CD14-positive monocyte (primary cell): ENCODE data around the gene SCN4B. TPM values are rescaled to one million over a fixed set of nuclear protein-coding genes. Genes with fewer than 3 reads are reported as not detected.

Source experiments
- DNase-seq, 3 donors: peaks; one replicate each; pipeline ENCODE4 v3.0.0-alpha.2; 2011 to 2022
- H2AFZ ChIP-seq: 2 replicates; pipeline ENCODE4 v1.6.0; 2012; ENCODE audit warnings: mild to moderate bottlenecking, low read depth, low read length, inconsistent platforms; ENCODE audit not compliant: insufficient read depth, poor library complexity, severe bottlenecking
- H3K27ac ChIP-seq, 2 donors: 1 replicate in 1 of 2; 2 replicates in 1 of 2; pipeline ENCODE4 v1.5.1; 2012 to 2013; ENCODE audit warnings: low read length in 2 of 2, control low read depth in 1 of 2, inconsistent platforms in 1 of 2, low read depth in 1 of 2, mild to moderate bottlenecking in 1 of 2
- H3K27me3 ChIP-seq, 2 donors: one replicate each; pipeline versions ENCODE4 v1.6.0 to v1.6.1; 2011 to 2013; ENCODE audit warnings: low read length in 2 of 2; ENCODE audit not compliant: control insufficient read depth in 2 of 2, insufficient read depth in 2 of 2
- H3K36me3 ChIP-seq, 2 donors: replicated peaks in 1 of 2; 1 replicate in 1 of 2; 2 replicates in 1 of 2; pipeline versions ENCODE4 v1.5.1 to v1.6.1; 2012 to 2013; ENCODE audit warnings: low read length in 2 of 2, control low read depth in 1 of 2, inconsistent platforms in 1 of 2, mild to moderate bottlenecking in 1 of 2; ENCODE audit not compliant: insufficient read depth in 2 of 2, control insufficient read depth in 1 of 2
- H3K4me1 ChIP-seq, 2 donors: 1 replicate in 1 of 2; 2 replicates in 1 of 2; pipeline versions ENCODE4 v1.5.1 to v1.6.1; 2012 to 2013; ENCODE audit warnings: low read length in 2 of 2, control low read depth in 1 of 2, inconsistent platforms in 1 of 2, mild to moderate bottlenecking in 1 of 2, moderate library complexity in 1 of 2; ENCODE audit not compliant: insufficient read depth in 2 of 2, control insufficient read depth in 1 of 2
- H3K4me2 ChIP-seq: replicated peaks from 2 replicates; pipeline ENCODE3; 2012; ENCODE audit warnings: low read length, moderate library complexity, mild to moderate bottlenecking; ENCODE audit not compliant: poor library complexity, severe bottlenecking; ENCODE audit errors: extremely low read depth
- H3K4me3 ChIP-seq, 3 experiments: fragments of 200-600 bp in 1 of 3; sonication (generic) in 1 of 3; replicated peaks in 1 of 3; 1 replicate in 2 of 3; 2 replicates in 1 of 3; pipeline ENCODE4 v1.5.1; 2011 to 2013; ENCODE audit warnings: low read length in 3 of 3, mild to moderate bottlenecking in 3 of 3, control low read depth in 2 of 3, low read depth in 2 of 3, inconsistent platforms in 1 of 3, moderate library complexity in 1 of 3
- H3K79me2 ChIP-seq: 2 replicates; pipeline ENCODE4 v1.6.0; 2012; ENCODE audit warnings: mild to moderate bottlenecking, control low read depth, inconsistent platforms, low read length, moderate library complexity; ENCODE audit not compliant: insufficient read depth
- H3K9ac ChIP-seq: 2 replicates; pipeline ENCODE4 v1.6.0; 2017; ENCODE audit warnings: low read length, mild to moderate bottlenecking; ENCODE audit not compliant: insufficient read depth, poor library complexity, severe bottlenecking
- H3K9me3 ChIP-seq, 2 donors: replicated peaks in 1 of 2; 1 replicate in 1 of 2; 2 replicates in 1 of 2; pipeline versions ENCODE4 v1.5.1 to v1.6.1; 2012 to 2013; ENCODE audit warnings: low read length in 2 of 2, control low read depth in 1 of 2; ENCODE audit not compliant: control insufficient read depth in 1 of 2, insufficient read depth in 1 of 2
- H4K20me1 ChIP-seq: 2 replicates; pipeline ENCODE4 v1.6.0; 2012; ENCODE audit warnings: mild to moderate bottlenecking, low read length, control low read depth, moderate library complexity; ENCODE audit not compliant: insufficient read depth
- H3K27ac Mint-ChIP-seq, 7 donors: one replicate each; pipeline ENCODE4 v1.8.0; 2020; ENCODE audit warnings: mild to moderate bottlenecking in 7 of 7, mixed read lengths in 7 of 7, moderate library complexity in 6 of 7, inconsistent platforms in 2 of 7
- H3K27me3 Mint-ChIP-seq, 3 donors: one replicate each; pipeline ENCODE4 v1.8.0; 2021 to 2022; ENCODE audit warnings: low read depth in 3 of 3, mild to moderate bottlenecking in 3 of 3, mixed read lengths in 3 of 3, moderate library complexity in 3 of 3, inconsistent platforms in 1 of 3
- H3K36me3 Mint-ChIP-seq, 2 donors: one replicate each; pipeline ENCODE4 v1.8.0; 2020; ENCODE audit warnings: mixed read lengths in 2 of 2, inconsistent platforms in 1 of 2, mild to moderate bottlenecking in 1 of 2
- H3K4me1 Mint-ChIP-seq: one replicate; pipeline ENCODE4 v1.8.0; 2020; ENCODE audit warnings: mild to moderate bottlenecking, mixed read lengths
- H3K4me3 Mint-ChIP-seq, 2 donors: one replicate each; pipeline ENCODE4 v1.8.0; 2020; ENCODE audit warnings: mild to moderate bottlenecking in 2 of 2, mixed read lengths in 2 of 2, moderate library complexity in 1 of 2
- H3K9me3 Mint-ChIP-seq, 7 donors: one replicate each; pipeline ENCODE4 v1.8.0; 2020 to 2022; ENCODE audit warnings: mixed read lengths in 7 of 7, mild to moderate bottlenecking in 6 of 7, moderate library complexity in 6 of 7, inconsistent platforms in 2 of 7
- WGBS: methylation state at CpG from one replicate; pipeline ENCODE4 v1.1.5; 2013; ENCODE audit warnings: missing lambda C conversion rate; ENCODE audit not compliant: insufficient coverage; 5-methylcytosine and 5-hydroxymethylcytosine counted together
- intact Hi-C, 2 donors: fragments of 100-400 bp; cut with micrococcal nuclease; formaldehyde crosslinking; loops; one replicate each; pipeline versions ENCODE4 v1.15.0 to v1.15.1; 2023
- polyA plus RNA-seq, 3 donors: library from polyadenylated mRNA; depleted of rRNA in 1 of 3; unstranded in 2 of 3; stranded (reverse) in 1 of 3; fragments of 300-500 nt in 2 of 3; fragments of >200 nt in 1 of 3; fragmentation: Illumina TruSeq in 2 of 3; gene quantifications; 1 replicate in 2 of 3; 2 replicates in 1 of 3; pipeline ENCODE4 v1.2.3, GENCODE V29; 2012 to 2021
- TF ChIP-seq, protein P1 (sequence below): fragments of 200-600 bp; IDR thresholded peaks from one replicate; pipeline ENCODE4 v1.8.0; 2022; ENCODE audit warnings: antibody characterized with exemption, mild to moderate bottlenecking

The SCN4B gene
- polyA plus RNA-seq, 3 donors, result 0.76 TPM; not detected in 2

DNA sequence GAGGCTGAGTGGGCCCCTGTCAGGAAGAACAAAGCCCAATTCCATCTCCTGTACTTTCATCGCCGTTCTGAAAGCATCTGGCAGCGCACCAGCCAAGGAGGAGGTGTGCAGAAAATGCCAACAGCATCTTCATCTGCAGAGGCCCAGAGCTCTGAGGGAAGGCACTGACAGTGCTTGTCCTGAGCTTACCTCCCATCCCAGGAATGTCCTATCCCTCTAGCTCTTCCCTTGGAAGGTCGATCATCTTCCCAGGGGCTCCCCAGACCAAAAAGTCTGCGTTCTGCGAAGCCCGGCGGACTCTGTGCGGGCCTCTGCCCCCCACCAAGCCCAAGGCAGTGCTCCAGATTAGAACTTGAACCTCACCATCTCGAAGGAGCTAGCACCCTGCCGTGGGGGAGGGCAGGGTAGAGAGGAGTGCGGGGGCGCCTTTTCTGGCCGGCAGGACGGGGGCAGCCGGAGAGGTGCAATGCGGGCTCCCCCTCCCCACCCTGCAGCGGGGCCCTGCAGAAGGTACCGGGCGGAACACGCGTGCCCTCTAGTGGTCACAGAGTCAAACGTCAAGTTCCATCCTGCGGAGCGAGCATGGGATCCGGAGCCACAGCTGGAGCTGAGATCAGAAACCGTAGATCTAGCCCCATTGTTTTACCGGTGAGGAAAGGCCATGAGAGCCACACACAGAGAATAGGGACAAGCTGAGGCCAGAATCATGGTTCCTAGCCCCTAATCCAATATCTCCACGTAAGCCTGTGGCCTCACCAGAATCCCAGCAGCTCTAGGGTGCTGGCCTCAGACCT lies 18.8 kb upstream of the SCN4B start:
- no peak overlapping the region for H3K27ac Mint-ChIP-seq

DNA sequence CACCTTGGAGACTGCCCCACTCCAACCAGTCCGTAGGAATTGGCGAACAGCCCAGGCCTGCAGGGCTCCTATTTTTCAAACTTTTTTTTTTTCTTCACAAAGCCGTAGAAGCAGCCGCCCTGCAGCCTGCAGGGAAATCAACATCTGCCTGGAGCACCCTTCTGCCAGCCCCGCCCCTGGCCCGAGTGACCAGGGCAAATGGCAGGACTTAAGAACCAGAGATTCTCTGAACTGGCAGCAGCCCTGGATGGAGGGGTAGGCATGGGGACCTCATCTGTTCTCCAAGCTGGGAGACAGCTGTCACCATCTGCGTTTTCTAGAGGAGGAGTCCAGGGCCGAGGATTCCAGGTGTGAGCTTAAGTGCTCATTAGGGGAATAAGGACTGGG lies 18.3 kb upstream of the SCN4B start:
- H3K4me1 ChIP-seq, result peaks cover 18 to 22% of the 10 kb centered on the region in 2 donors

More for the DNA sequence above, 18.8 kb upstream of the SCN4B start:
- H3K4me3 ChIP-seq, result no peak overlapping the region
- H3K9ac ChIP-seq, result no peak overlapping the region
- Mint-ChIP-seq H3K4me3 (no peak overlapping the region), H3K27me3 (peaks cover 14 to 19% (median 14%) of the 10 kb centered on the region in 3 donors), H3K4me1 (peaks cover 26% of the 10 kb centered on the region), H3K9me3 (no peaks in the 10 kb centered on the region), H3K36me3 (no peaks in the 10 kb centered on the region)
- WGBS, result 14% methylated on average over 20 of the region's 29 CpGs
- no peaks in the 10 kb centered on the region for H3K9me3 ChIP-seq
- H4K20me1 ChIP-seq, result no peaks in the 10 kb centered on the region
- H3K79me2 ChIP-seq, result no peaks in the 10 kb centered on the region
- H2AFZ ChIP-seq, result peak overlapping the region; percentile 25
- H3K36me3 ChIP-seq, result no peaks in the 10 kb centered on the region
- no peaks in the 10 kb centered on the region for H3K27me3 ChIP-seq
- peaks cover 18 to 22% of the 10 kb centered on the region in 2 donors for H3K4me1 ChIP-seq
- H3K27ac ChIP-seq, result no peak overlapping the region
- DNase-seq, result peak; percentile 53 to 69 (median 65)
- intact Hi-C loops, result no loop called here
- no peak overlapping the region for H3K4me2 ChIP-seq
- TF ChIP-seq, protein P1, sequence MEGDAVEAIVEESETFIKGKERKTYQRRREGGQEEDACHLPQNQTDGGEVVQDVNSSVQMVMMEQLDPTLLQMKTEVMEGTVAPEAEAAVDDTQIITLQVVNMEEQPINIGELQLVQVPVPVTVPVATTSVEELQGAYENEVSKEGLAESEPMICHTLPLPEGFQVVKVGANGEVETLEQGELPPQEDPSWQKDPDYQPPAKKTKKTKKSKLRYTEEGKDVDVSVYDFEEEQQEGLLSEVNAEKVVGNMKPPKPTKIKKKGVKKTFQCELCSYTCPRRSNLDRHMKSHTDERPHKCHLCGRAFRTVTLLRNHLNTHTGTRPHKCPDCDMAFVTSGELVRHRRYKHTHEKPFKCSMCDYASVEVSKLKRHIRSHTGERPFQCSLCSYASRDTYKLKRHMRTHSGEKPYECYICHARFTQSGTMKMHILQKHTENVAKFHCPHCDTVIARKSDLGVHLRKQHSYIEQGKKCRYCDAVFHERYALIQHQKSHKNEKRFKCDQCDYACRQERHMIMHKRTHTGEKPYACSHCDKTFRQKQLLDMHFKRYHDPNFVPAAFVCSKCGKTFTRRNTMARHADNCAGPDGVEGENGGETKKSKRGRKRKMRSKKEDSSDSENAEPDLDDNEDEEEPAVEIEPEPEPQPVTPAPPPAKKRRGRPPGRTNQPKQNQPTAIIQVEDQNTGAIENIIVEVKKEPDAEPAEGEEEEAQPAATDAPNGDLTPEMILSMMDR, result peak; percentile 96

More for the DNA sequence above, 18.3 kb upstream of the SCN4B start:
- no peak overlapping the region for H3K4me2 ChIP-seq
- Mint-ChIP-seq H3K4me1 (peaks cover 21% of the 10 kb centered on the region), H3K27ac (no peak overlapping the region), H3K9me3 (no peaks in the 10 kb centered on the region), H3K27me3 (peaks cover 11 to 17% (median 15%) of the 10 kb centered on the region in 3 donors), H3K36me3 (no peaks in the 10 kb centered on the region), H3K4me3 (no peak overlapping the region)
- H3K27me3 ChIP-seq, result no peaks in the 10 kb centered on the region
- WGBS, result 86% methylated on average over 6 of the region's 8 CpGs
- intact Hi-C loops, result no loop called here
- no peak for DNase-seq
- H3K9me3 ChIP-seq, result no peaks in the 10 kb centered on the region
- no peaks in the 10 kb centered on the region for H3K79me2 ChIP-seq
- no peaks in the 10 kb centered on the region for H4K20me1 ChIP-seq
- TF ChIP-seq, protein P1, result no peak
- H3K4me3 ChIP-seq, result no peak overlapping the region
- no peak overlapping the region for H3K9ac ChIP-seq
- no peak overlapping the region for H3K27ac ChIP-seq
- no peak overlapping the region for H2AFZ ChIP-seq
- H3K36me3 ChIP-seq, result no peaks in the 10 kb centered on the region
